ENCODE data around the gene PRKN.

Gene PRKN

GRCh38 chr6:161440299-161440698, 1287.3 kb downstream of the PRKN start:
- no peak for DNase-seq (ENCODE audit: low read depth in 1 of 2, low spot score in 1 of 2)

GRCh38 chr6:161439093-161439492, 1288.5 kb downstream of the PRKN start:
- no peak for DNase-seq (ENCODE audit: low read depth in 1 of 2, low spot score in 1 of 2)

- no peak for DNase-seq (ENCODE audit: low read depth in 1 of 2, low spot score in 1 of 2)
These were observed 1289.0 kb downstream of the PRKN start for GRCh38 chr6:161438430-161439030.

GRCh38 chr6:161437851-161438250, 1289.7 kb downstream of the PRKN start:
- no peak for DNase-seq (ENCODE audit: low read depth in 1 of 2, low spot score in 1 of 2)

GRCh38 chr6:161436106-161436876, 1291.3 kb downstream of the PRKN start:
- DNase-seq (ENCODE audit: low read depth in 1 of 2, low spot score in 1 of 2): no peak

- DNase-seq (ENCODE audit: low read depth in 1 of 2, low spot score in 1 of 2): no peak
These were observed 1291.9 kb downstream of the PRKN start for GRCh38 chr6:161435748-161436070.

GRCh38 chr6:161434921-161435747, 1292.4 kb downstream of the PRKN start:
- DNase-seq (ENCODE audit: low read depth in 1 of 2, low spot score in 1 of 2): no peak

- no peak for DNase-seq (ENCODE audit: low read depth in 1 of 2, low spot score in 1 of 2)
These were observed 1293.2 kb downstream of the PRKN start for GRCh38 chr6:161434350-161434749.

GRCh38 chr6:161432546-161432945, 1295.0 kb downstream of the PRKN start:
- DNase-seq (ENCODE audit: low read depth in 1 of 2, low spot score in 1 of 2): no peak

- DNase-seq (ENCODE audit: low read depth in 1 of 2, low spot score in 1 of 2): no peak
These were observed 1297.6 kb downstream of the PRKN start for GRCh38 chr6:161429921-161430490.

GRCh38 chr6:161424421-161424820, 1303.1 kb downstream of the PRKN start:
- DNase-seq (ENCODE audit: low read depth in 1 of 2, low spot score in 1 of 2): no peak

- DNase-seq (ENCODE audit: low read depth in 1 of 2, low spot score in 1 of 2): no peak
These were observed 1304.6 kb downstream of the PRKN start for GRCh38 chr6:161422710-161423680.

GRCh38 chr6:161418463-161418945, 1309.1 kb downstream of the PRKN start:
- no peak for DNase-seq (ENCODE audit: low read depth in 1 of 2, low spot score in 1 of 2)

GRCh38 chr6:161417717-161418462, 1309.7 kb downstream of the PRKN start:
- no peak for DNase-seq (ENCODE audit: low read depth in 1 of 2, low spot score in 1 of 2)

GRCh38 chr6:161415302-161415855, 1312.2 kb downstream of the PRKN start:
- no peak for DNase-seq (ENCODE audit: low read depth in 1 of 2, low spot score in 1 of 2)

GRCh38 chr6:161414707-161415106, 1312.9 kb downstream of the PRKN start:
- DNase-seq (ENCODE audit: low read depth in 1 of 2, low spot score in 1 of 2): no peak

- no peak for DNase-seq (ENCODE audit: low read depth in 1 of 2, low spot score in 1 of 2)
These were observed 1313.4 kb downstream of the PRKN start for GRCh38 chr6:161414180-161414579.

GRCh38 chr6:161413355-161413771, 1314.2 kb downstream of the PRKN start:
- no peak for DNase-seq (ENCODE audit: low read depth in 1 of 2, low spot score in 1 of 2)

- no peak for DNase-seq (ENCODE audit: low read depth in 1 of 2, low spot score in 1 of 2)
These were observed 1314.8 kb downstream of the PRKN start for GRCh38 chr6:161412795-161413194.

All from activated T-helper 1 cell treated with anti-CD3 and anti-CD28 coated beads, Interleukin-2, amount 50 U/mL, for 16 hours (primary cell).